ENCODE results near the gene EBLN2. TPM values are rescaled to one million over a fixed set of nuclear protein-coding genes. Genes with fewer than 3 reads are reported as not detected.
"Not testable (repeated sequence)": the region's sequence is repeated elsewhere in the genome, so short reads cannot be mapped to it uniquely, and the experiment has no call there.

EBLN2 gene
- polyA plus RNA-seq, 4 donors: 0.43 to 6.0 TPM; not detected in 2

DNA sequence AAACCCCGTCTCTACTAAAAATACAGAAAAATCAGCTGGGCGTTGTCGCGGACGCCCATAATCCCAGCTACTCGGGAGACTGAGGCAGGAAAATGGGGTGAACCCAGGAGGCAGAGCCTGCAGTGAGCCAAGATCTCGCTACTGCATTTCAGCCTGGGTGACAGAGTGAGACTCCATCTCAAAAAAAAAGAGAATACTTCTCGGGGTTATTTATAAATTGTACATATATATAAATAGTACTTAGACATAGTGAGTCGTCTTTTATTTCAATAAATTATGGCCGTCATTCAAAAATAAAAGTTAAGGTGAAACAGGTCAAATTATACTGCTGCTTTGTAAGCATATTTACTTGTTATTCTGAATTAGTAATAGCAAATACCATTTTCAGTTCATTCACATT, 12.1 kb upstream of the EBLN2 start:
- no peaks in the 10 kb centered on the region for H3K9me3 ChIP-seq (ENCODE audit: control insufficient read depth in 2 of 2, insufficient read depth in 1 of 2, low read depth in 1 of 2, low read length in 1 of 2)
- H3K27me3 ChIP-seq (ENCODE audit: control insufficient read depth in 3 of 3, insufficient read depth in 3 of 3, low read length in 3 of 3): no peaks in the 10 kb centered on the region
- DNase-seq (no peak), FAIRE-seq (no peak)
- no peak overlapping the region for H3K4me3 ChIP-seq (ENCODE audit: low read depth in 1 of 3, low read length in 3 of 3)
- 88 to 90% (median 90%) methylated on average over 10 of the region's 10 CpGs for WGBS, 3 donors
- peaks cover 0 to 24% (median 0%) of the 10 kb centered on the region in 3 donors for H3K36me3 ChIP-seq (ENCODE audit: control insufficient read depth in 3 of 3, insufficient read depth in 2 of 3, low read depth in 1 of 3, low read length in 3 of 3)
- H3K4me1 ChIP-seq (ENCODE audit: control insufficient read depth in 3 of 3, insufficient read depth in 2 of 3, low read depth in 1 of 3, low read length in 2 of 3): peaks cover 0 to 8% (median 0%) of the 10 kb centered on the region in 3 donors
- no peak overlapping the region for H3K27ac ChIP-seq (ENCODE audit: low read depth in 1 of 3, low read length in 2 of 3)

DNA sequence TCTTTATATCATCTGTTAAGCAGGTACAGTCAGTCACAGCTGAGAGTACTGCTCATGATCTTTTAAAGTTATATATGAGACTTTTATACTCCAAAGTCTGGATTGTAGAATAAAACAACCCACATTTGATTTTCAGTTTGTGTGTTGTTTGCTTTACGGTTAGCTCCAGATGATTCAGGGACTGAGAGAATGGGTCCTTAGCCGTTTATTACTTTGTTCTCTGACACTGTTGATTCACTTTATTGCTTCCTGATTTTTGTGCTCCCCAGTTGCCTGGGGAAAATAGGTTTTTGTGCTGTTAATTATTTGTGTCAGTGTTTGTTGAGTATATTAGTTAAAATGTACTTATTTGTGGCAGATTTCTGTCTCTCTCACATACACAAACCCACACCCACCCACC, 8.6 kb upstream of the EBLN2 start:
- Histone ChIP-seq H3K27me3 (ENCODE audit: control insufficient read depth in 3 of 3, insufficient read depth in 3 of 3, low read length in 3 of 3) (no peaks in the 10 kb centered on the region), H3K27ac (ENCODE audit: low read depth in 1 of 3, low read length in 2 of 3) (no peak overlapping the region), H3K4me1 (ENCODE audit: control insufficient read depth in 3 of 3, insufficient read depth in 2 of 3, low read depth in 1 of 3, low read length in 2 of 3) (peaks cover 0 to 14% (median 0%) of the 10 kb centered on the region in 3 donors), H3K4me3 (ENCODE audit: low read depth in 1 of 3, low read length in 3 of 3) (no peak overlapping the region), H3K9me3 (ENCODE audit: control insufficient read depth in 2 of 2, insufficient read depth in 1 of 2, low read depth in 1 of 2, low read length in 1 of 2) (no peaks in the 10 kb centered on the region), H3K36me3 (ENCODE audit: control insufficient read depth in 3 of 3, insufficient read depth in 2 of 3, low read depth in 1 of 3, low read length in 3 of 3) (peaks cover 0 to 25% (median 0%) of the 10 kb centered on the region in 3 donors)
- 21 to 48% (median 35%) methylated on average over 2 of the region's 2 CpGs for WGBS, 3 donors
- FAIRE-seq: no peak
- DNase-seq: peak; percentile 57

DNA sequence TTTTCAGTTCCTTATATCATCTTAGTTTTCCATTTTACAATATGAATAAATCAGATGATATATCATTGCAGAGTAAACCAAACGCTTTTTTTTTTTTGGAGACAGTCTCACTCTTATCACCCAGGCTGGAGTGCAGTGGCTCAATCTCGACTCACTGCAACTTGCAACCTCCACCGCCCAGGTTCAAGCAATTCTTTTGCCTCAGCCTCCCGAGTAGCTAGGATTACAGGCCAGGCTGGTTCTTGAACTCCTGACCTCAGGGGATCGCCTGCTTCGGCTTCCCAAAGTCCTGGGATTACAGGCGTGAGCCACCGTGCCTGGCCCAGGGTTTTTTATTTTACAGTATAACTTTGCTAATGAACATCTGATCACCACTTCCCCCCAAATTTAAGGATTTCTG, 5.9 kb upstream of the EBLN2 start:
- DNase-seq: no peak
- peaks cover 0 to 14% (median 1%) of the 10 kb centered on the region in 3 donors for H3K36me3 ChIP-seq (ENCODE audit: control insufficient read depth in 3 of 3, insufficient read depth in 2 of 3, low read depth in 1 of 3, low read length in 3 of 3)
- H3K9me3 ChIP-seq (ENCODE audit: control insufficient read depth in 2 of 2, insufficient read depth in 1 of 2, low read depth in 1 of 2, low read length in 1 of 2): no peaks in the 10 kb centered on the region
- H3K4me1 ChIP-seq (ENCODE audit: control insufficient read depth in 3 of 3, insufficient read depth in 2 of 3, low read depth in 1 of 3, low read length in 2 of 3): peaks cover 0 to 14% (median 0%) of the 10 kb centered on the region in 3 donors
- WGBS, 3 donors: 24 to 44% (median 39%) methylated on average over 8 of the region's 8 CpGs
- peak overlapping the region in 1 of 3 donors; percentile 46 for H3K27ac ChIP-seq (ENCODE audit: low read depth in 1 of 3, low read length in 2 of 3)
- FAIRE-seq: no peak
- no peaks in the 10 kb centered on the region for H3K27me3 ChIP-seq (ENCODE audit: control insufficient read depth in 3 of 3, insufficient read depth in 3 of 3, low read length in 3 of 3)
- no peak overlapping the region for H3K4me3 ChIP-seq (ENCODE audit: low read depth in 1 of 3, low read length in 3 of 3)

DNA sequence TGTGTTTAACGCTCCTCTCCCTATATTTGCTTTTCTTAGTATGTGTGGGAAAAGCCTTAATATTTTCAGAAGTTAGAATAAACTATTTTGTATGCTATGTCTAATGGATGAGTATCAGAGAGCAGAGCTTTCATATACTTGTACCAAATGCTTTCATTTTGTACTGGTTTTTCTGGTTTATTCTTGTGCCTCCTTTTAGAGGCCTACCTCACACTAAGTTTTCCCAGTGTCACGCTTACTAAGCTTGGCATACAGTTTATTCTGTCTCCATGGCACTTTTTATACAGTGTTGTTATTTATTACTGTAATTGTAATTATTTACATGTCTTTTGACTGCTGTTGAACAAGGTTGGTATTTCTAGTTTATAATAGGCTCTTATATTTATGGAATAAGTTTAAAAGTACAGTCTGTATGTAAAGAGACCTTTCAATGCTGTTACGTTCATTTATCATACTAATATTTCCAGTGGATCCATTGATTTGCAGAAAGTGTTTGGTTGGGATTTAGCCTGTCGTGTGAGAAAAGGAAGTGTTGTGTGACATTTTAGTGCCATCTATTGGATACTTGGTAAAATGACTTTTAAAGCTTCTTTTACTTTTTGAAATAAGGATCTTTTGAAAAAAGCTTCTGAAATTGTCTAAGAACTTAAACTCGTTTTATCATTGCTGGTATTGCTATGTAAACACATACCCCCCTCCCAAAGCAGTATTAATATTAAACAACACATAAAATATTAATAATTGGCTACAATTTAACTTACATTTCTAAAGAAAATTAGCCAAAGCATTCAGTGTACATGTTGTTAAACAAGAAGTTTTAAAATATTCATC, 5.2 kb upstream of the EBLN2 start:
- Histone ChIP-seq H3K27me3 (ENCODE audit: control insufficient read depth in 3 of 3, insufficient read depth in 3 of 3, low read length in 3 of 3) (no peaks in the 10 kb centered on the region), H3K4me1 (ENCODE audit: control insufficient read depth in 3 of 3, insufficient read depth in 2 of 3, low read depth in 1 of 3, low read length in 2 of 3) (peaks cover 0 to 14% (median 0%) of the 10 kb centered on the region in 3 donors), H3K4me3 (ENCODE audit: low read depth in 1 of 3, low read length in 3 of 3) (no peak overlapping the region), H3K9me3 (ENCODE audit: control insufficient read depth in 2 of 2, insufficient read depth in 1 of 2, low read depth in 1 of 2, low read length in 1 of 2) (no peaks in the 10 kb centered on the region), H3K27ac (ENCODE audit: low read depth in 1 of 3, low read length in 2 of 3) (peak overlapping the region in 1 of 3 donors; percentile 46), H3K36me3 (ENCODE audit: control insufficient read depth in 3 of 3, insufficient read depth in 2 of 3, low read depth in 1 of 3, low read length in 3 of 3) (peaks cover 0 to 11% (median 1%) of the 10 kb centered on the region in 3 donors)
- 17 to 24% (median 21%) methylated on average over 5 of the region's 5 CpGs for WGBS, 3 donors
- peak; percentile 87 for FAIRE-seq
- peak; percentile 40 to 59 for DNase-seq

DNA sequence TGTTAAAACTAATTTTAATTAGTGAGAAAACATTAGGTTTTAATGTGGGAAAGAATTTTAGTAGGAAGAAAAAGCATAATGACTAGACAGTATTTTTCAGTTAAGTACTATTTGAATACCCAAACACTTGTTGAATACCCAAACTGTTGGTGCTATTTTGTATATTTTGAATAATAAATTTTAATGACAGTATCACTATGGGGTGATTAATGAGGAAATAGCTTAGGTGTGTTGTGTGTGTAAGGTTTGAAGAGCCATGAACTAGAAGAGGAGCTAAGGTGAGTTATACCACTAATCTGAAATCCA, 4.7 kb upstream of the EBLN2 start:
- Histone ChIP-seq H3K4me3 (ENCODE audit: low read depth in 1 of 3, low read length in 3 of 3) (no peak overlapping the region), H3K27ac (ENCODE audit: low read depth in 1 of 3, low read length in 2 of 3) (no peak overlapping the region), H3K36me3 (ENCODE audit: control insufficient read depth in 3 of 3, insufficient read depth in 2 of 3, low read depth in 1 of 3, low read length in 3 of 3) (peaks cover 0 to 11% (median 1%) of the 10 kb centered on the region in 3 donors), H3K9me3 (ENCODE audit: control insufficient read depth in 2 of 2, insufficient read depth in 1 of 2, low read depth in 1 of 2, low read length in 1 of 2) (no peaks in the 10 kb centered on the region), H3K4me1 (ENCODE audit: control insufficient read depth in 3 of 3, insufficient read depth in 2 of 3, low read depth in 1 of 3, low read length in 2 of 3) (peaks cover 0 to 14% (median 0%) of the 10 kb centered on the region in 3 donors), H3K27me3 (ENCODE audit: control insufficient read depth in 3 of 3, insufficient read depth in 3 of 3, low read length in 3 of 3) (no peaks in the 10 kb centered on the region)
- DNase-seq (no peak), FAIRE-seq (no peak)

DNA sequence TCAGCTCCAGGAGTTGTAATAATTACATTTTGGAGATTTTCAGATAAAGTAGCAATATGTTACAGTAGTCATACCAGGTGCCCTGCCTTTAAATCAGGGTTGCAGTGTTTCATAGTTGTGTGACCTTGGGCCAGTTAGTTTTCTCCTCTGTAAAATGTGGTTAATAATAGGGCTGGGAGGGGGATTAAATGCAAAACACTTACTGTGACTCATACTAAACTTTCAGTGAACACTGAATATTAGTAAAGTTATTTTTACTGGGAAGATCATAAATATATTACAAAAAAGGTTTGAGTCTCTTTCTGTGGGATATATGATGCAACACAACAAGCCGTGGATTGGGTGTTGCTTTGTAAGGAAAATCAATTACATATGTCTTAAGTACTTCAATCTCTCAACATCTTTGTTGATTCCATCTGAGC, 1.1 kb upstream of the EBLN2 start:
- Histone ChIP-seq H3K4me3 (ENCODE audit: low read depth in 1 of 3, low read length in 3 of 3) (no peak overlapping the region), H3K36me3 (ENCODE audit: control insufficient read depth in 3 of 3, insufficient read depth in 2 of 3, low read depth in 1 of 3, low read length in 3 of 3) (peaks cover 11 to 24% (median 15%) of the 10 kb centered on the region in 3 donors), H3K9me3 (ENCODE audit: control insufficient read depth in 2 of 2, insufficient read depth in 1 of 2, low read depth in 1 of 2, low read length in 1 of 2) (no peaks in the 10 kb centered on the region), H3K4me1 (ENCODE audit: control insufficient read depth in 3 of 3, insufficient read depth in 2 of 3, low read depth in 1 of 3, low read length in 2 of 3) (peaks cover 0 to 7% (median 0%) of the 10 kb centered on the region in 3 donors), H3K27ac (ENCODE audit: low read depth in 1 of 3, low read length in 2 of 3) (no peak overlapping the region), H3K27me3 (ENCODE audit: control insufficient read depth in 3 of 3, insufficient read depth in 3 of 3, low read length in 3 of 3) (no peaks in the 10 kb centered on the region)
- 77 to 87% (median 84%) methylated on average over 1 of the region's 1 CpG for WGBS, 3 donors
- FAIRE-seq (no peak), DNase-seq (no peak)

DNA sequence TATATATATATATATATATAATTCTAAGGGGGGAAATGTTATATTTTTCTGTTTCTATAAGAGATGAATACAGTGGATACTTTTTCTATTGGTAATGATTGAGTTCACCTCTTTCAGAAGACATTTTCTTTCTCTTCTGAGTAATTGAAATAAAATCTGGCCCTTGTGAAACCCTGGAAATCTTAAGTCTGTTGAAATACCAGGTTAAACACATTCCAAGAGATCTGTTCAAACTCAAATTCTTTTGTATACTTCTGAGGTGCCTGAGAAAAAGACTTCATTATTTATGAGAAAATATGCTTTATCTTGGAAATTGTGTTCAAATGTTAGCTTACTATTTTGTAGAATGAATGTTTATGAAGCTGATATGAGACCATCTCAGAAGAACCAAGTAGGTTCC, 4.8 kb downstream of the EBLN2 start:
- not testable (repeated sequence) for FAIRE-seq; H3K27ac ChIP-seq (ENCODE audit: low read depth in 1 of 3, low read length in 2 of 3)
- H3K36me3 ChIP-seq (ENCODE audit: control insufficient read depth in 3 of 3, insufficient read depth in 2 of 3, low read depth in 1 of 3, low read length in 3 of 3): peaks cover 13 to 16% (median 14%) of the 10 kb centered on the region in 3 donors

DNA sequence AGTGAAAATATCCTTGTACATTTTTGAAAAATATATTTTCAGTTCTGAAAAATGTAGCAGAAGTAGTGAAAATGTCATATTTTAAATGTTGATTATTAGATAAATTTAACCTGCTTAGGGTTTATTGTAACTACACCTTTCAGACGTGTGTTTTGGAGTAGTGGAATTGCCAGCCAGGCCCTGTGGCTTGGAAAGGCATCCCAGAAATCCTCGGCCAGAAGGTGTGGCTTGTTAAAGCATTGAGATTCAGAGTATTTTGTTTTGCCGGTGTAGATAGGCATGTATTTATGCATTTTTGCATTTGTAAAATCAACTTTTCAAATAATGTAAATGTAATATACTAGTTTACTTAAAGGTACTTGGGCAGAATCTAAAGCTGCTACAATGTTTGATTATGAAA, 7.0 kb downstream of the EBLN2 start:
- Histone ChIP-seq H3K4me3 (ENCODE audit: low read depth in 1 of 3, low read length in 3 of 3) (no peak overlapping the region), H3K27ac (ENCODE audit: low read depth in 1 of 3, low read length in 2 of 3) (no peak overlapping the region), H3K9me3 (ENCODE audit: control insufficient read depth in 2 of 2, insufficient read depth in 1 of 2, low read depth in 1 of 2, low read length in 1 of 2) (no peaks in the 10 kb centered on the region), H3K4me1 (ENCODE audit: control insufficient read depth in 3 of 3, insufficient read depth in 2 of 3, low read depth in 1 of 3, low read length in 2 of 3) (no peaks in the 10 kb centered on the region), H3K36me3 (ENCODE audit: control insufficient read depth in 3 of 3, insufficient read depth in 2 of 3, low read depth in 1 of 3, low read length in 3 of 3) (peaks cover under 1 to 7% (median 3%) of the 10 kb centered on the region in 3 donors), H3K27me3 (ENCODE audit: control insufficient read depth in 3 of 3, insufficient read depth in 3 of 3, low read length in 3 of 3) (no peaks in the 10 kb centered on the region)
- no peak for FAIRE-seq
- WGBS, 3 donors: 60 to 88% (median 66%) methylated on average over 3 of the region's 3 CpGs
- DNase-seq: no peak

More for the DNA sequence above, 4.8 kb downstream of the EBLN2 start:
- H3K4me1 ChIP-seq (ENCODE audit: control insufficient read depth in 3 of 3, insufficient read depth in 2 of 3, low read depth in 1 of 3, low read length in 2 of 3); H3K4me3 ChIP-seq (ENCODE audit: low read depth in 1 of 3, low read length in 3 of 3); H3K9me3 ChIP-seq (ENCODE audit: control insufficient read depth in 2 of 2, insufficient read depth in 1 of 2, low read depth in 1 of 2, low read length in 1 of 2); DNase-seq; H3K27me3 ChIP-seq (ENCODE audit: control insufficient read depth in 3 of 3, insufficient read depth in 3 of 3, low read length in 3 of 3): not testable (repeated sequence)

DNA sequence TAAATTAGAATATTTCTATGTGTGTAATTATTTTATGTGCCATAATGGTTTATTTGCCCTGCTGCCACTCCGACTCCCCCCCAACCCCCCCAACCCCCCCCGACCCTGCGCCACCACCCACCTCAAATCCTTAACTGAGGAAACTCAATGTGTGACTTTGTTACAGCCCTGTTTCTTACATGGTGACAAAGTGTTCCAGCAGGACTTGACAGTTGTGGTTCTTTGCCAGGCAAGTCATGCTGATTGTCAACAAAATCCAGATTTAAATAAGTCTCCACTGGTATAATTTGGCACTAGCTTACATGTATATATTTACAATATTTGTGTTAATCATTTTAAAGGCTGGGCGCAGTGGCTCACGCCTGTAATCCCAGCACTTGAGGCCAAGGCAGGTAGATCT, 7.7 kb downstream of the EBLN2 start:
- FAIRE-seq (no peak), DNase-seq (no peak)
- Histone ChIP-seq H3K4me1 (ENCODE audit: control insufficient read depth in 3 of 3, insufficient read depth in 2 of 3, low read depth in 1 of 3, low read length in 2 of 3) (no peaks in the 10 kb centered on the region), H3K9me3 (ENCODE audit: control insufficient read depth in 2 of 2, insufficient read depth in 1 of 2, low read depth in 1 of 2, low read length in 1 of 2) (no peaks in the 10 kb centered on the region), H3K27ac (ENCODE audit: low read depth in 1 of 3, low read length in 2 of 3) (no peak overlapping the region), H3K27me3 (ENCODE audit: control insufficient read depth in 3 of 3, insufficient read depth in 3 of 3, low read length in 3 of 3) (no peaks in the 10 kb centered on the region), H3K4me3 (ENCODE audit: low read depth in 1 of 3, low read length in 3 of 3) (no peak overlapping the region), H3K36me3 (ENCODE audit: control insufficient read depth in 3 of 3, insufficient read depth in 2 of 3, low read depth in 1 of 3, low read length in 3 of 3) (peaks cover 0 to 4% (median 3%) of the 10 kb centered on the region in 3 donors)
- WGBS, 3 donors: 91 to 95% (median 94%) methylated on average over 5 of the region's 5 CpGs

Measured in small intestine (tissue), 7 donors.